Measurements from ENCODE around the gene MAP4K2. TPM values are rescaled to one million over a fixed set of nuclear protein-coding genes. Genes with fewer than 3 reads are reported as not detected.

MAP4K2 gene
- total RNA-seq, 1 donor from 2014 or later = 25.8 TPM

DNA sequence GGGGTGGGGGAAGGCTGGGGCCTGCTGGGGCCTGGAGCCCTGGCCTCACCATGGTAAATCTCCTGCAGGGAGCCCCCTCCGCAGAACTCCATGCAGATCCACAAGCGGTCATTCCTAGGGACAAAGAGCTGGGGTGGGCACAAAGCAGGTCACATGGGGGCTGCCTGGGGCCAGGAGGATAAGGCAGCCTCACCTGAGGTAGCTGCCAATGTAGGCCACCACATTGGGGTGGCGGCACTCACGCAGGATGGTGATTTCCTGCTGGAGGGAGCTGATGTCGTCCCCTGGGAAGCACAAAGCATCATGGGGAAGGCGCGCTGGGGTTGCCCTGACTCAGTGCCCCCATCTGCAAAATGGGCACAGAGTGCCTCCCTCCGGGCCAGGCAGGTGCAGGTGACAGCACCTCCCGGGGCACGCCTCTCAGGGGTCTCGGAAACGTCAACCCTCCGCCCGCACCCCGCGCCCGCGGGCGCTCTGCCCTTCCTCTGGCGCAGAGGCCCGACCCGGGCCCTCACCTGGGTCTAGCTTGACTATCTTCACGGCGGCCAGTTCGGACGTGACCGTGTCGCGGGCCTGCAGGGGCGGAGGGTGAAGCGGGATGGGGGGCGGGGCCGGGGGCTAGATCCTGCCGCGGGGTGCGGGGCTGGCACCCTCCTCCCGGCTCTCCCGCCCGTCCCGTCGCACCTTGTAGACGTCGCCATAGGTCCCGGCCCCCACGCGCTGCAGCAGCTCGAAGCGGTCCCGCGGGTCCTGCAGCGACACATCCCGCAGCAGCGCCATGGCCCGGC, 450 bp downstream of the MAP4K2 start:
- H3K4me3 Mint-ChIP-seq = peak overlapping the region; percentile 65
- DNase-seq (ENCODE audit: low spot score in 2 of 2, unreplicated experiment in 2 of 2) = no peak
- H3K36me3 Mint-ChIP-seq = peaks cover 13% of the 10 kb centered on the region
- H3K4me1 Mint-ChIP-seq = peaks cover 10% of the 10 kb centered on the region
- TF ChIP-seq, protein P1, sequence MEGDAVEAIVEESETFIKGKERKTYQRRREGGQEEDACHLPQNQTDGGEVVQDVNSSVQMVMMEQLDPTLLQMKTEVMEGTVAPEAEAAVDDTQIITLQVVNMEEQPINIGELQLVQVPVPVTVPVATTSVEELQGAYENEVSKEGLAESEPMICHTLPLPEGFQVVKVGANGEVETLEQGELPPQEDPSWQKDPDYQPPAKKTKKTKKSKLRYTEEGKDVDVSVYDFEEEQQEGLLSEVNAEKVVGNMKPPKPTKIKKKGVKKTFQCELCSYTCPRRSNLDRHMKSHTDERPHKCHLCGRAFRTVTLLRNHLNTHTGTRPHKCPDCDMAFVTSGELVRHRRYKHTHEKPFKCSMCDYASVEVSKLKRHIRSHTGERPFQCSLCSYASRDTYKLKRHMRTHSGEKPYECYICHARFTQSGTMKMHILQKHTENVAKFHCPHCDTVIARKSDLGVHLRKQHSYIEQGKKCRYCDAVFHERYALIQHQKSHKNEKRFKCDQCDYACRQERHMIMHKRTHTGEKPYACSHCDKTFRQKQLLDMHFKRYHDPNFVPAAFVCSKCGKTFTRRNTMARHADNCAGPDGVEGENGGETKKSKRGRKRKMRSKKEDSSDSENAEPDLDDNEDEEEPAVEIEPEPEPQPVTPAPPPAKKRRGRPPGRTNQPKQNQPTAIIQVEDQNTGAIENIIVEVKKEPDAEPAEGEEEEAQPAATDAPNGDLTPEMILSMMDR (IDR thresholded peaks at IDR 0.05; ENCODE audit: unreplicated experiment) = no peak
- H3K9me3 Mint-ChIP-seq = no peaks in the 10 kb centered on the region
- H3K27me3 Mint-ChIP-seq (ENCODE audit: low read depth) = no peaks in the 10 kb centered on the region
- no peak overlapping the region for H3K27ac Mint-ChIP-seq

DNA sequence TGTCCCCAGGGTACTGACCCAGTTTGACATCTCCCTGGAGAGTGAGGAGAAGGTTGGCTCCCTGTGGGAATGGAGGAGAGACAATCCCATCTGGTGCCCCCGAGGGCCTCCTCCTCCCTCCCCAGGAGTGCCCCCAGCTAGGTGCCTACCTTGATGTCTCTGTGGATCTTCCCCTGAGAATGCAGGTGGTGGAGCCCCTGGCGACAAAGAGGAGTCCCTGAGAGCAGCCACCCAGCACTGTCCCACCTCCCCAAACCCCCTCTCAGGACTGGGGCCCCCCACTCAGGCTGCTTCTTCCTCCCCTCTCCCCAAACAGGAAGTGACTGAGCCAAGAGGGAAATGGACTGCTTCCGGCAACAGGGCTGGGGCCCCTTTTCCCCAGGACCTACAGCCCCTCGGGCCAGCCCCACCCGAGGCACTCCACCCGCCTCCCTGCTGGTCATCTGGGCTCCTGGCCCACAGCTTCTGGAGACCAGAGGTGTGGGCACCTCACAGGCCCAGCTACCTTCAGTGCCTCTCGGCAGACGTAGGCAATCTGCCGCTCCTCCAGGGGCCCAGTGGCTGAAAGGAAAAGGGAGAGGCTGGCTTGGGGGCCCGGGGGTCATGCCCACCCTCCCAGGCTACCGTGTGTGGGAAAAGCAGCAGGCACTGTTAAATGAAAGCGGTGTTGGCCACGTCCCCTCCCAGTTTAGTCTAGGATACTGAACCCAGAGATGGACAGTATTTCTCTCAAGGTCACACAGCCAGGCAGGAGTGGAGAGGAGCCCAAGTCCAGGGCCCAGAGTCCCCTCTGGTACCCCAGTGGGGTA, 1.2 kb downstream of the MAP4K2 start:
- TF ChIP-seq, protein P1 (IDR thresholded peaks at IDR 0.05; ENCODE audit: unreplicated experiment) = no peak
- no peaks in the 10 kb centered on the region for H3K27me3 Mint-ChIP-seq (ENCODE audit: low read depth)
- peak overlapping the region; percentile 65 for H3K4me3 Mint-ChIP-seq
- no peaks in the 10 kb centered on the region for H3K9me3 Mint-ChIP-seq
- H3K4me1 Mint-ChIP-seq = peaks cover 10% of the 10 kb centered on the region
- peaks cover 10% of the 10 kb centered on the region for H3K36me3 Mint-ChIP-seq
- DNase-seq (ENCODE audit: low spot score in 2 of 2, unreplicated experiment in 2 of 2) = no peak
- peak overlapping the region; percentile 53 for H3K27ac Mint-ChIP-seq

DNA sequence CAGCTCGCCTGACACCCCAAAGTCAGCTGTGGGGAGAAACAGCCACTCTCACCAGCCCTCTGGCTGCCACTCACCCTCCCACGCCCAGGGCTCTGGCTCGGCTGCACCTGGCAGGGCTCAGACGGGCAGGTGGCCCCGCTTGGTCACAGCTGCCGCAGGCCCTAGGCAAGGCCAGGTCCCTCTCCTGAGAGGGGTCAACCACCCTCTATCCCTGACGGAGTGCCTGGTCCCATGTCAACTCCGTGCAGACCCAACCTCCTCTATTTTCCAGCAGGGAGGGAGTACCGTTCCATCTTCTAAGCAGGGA, 1.9 kb downstream of the MAP4K2 start:
- H3K4me1 Mint-ChIP-seq = peaks cover 10% of the 10 kb centered on the region
- H3K9me3 Mint-ChIP-seq = no peaks in the 10 kb centered on the region
- H3K27me3 Mint-ChIP-seq (ENCODE audit: low read depth) = no peaks in the 10 kb centered on the region
- peak overlapping the region; percentile 53 for H3K27ac Mint-ChIP-seq
- H3K36me3 Mint-ChIP-seq = peaks cover 6% of the 10 kb centered on the region
- H3K4me3 Mint-ChIP-seq = peak overlapping the region; percentile 65
- TF ChIP-seq, protein P1 (IDR thresholded peaks at IDR 0.05; ENCODE audit: unreplicated experiment) = no peak
- DNase-seq (ENCODE audit: low spot score in 2 of 2, unreplicated experiment in 2 of 2) = no peak

DNA sequence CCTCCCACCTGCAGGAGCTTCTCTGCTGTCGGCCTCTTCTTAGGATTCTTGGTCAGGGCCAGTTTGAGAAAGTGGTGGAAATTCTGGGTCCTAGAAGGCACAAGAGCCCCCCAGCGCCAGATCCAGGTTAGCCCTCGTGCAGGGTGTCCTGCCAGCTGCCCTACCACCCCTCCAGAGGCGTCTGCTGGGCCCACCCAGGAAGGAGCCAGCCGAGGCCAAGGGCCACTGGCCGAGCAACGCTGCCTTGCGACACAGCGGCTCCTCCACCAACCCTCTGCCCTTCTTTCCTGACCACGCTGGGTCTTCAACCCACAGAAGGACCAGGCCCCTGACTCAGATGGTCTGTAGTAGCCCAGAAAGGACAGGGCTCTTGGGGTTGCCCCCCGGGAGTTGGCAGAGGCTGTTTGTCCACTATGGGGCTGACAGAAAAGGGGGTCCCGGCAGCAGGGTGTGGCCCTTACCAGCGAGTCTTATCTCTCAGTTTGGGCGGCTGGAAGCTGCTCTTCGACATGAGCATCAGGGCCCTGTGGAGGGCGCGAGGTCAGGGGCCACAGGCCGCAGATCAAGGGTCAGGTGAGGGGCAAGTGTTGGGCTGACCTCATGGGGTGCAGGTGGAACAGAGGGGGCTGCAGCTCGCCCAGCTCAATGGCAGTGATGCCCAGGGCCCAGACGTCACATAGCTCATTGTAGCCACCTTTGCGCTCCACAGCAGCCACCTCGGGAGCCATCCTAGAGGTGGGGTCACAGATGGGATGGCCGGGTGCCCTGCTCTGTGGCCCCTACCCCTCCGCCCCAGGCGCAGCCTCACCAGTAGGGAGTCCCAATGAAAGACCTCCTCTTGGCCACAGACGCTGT, 2.5 kb downstream of the MAP4K2 start:
- Mint-ChIP-seq H3K36me3 (peaks cover 5% of the 10 kb centered on the region), H3K4me3 (peak overlapping the region; percentile 65), H3K4me1 (peaks cover 10% of the 10 kb centered on the region), H3K9me3 (no peaks in the 10 kb centered on the region), H3K27ac (peak overlapping the region; percentile 53), H3K27me3 (ENCODE audit: low read depth) (no peaks in the 10 kb centered on the region)
- no peak for DNase-seq (ENCODE audit: low spot score in 2 of 2, unreplicated experiment in 2 of 2)
- TF ChIP-seq, protein P1 (IDR thresholded peaks at IDR 0.05; ENCODE audit: unreplicated experiment) = no peak

DNA sequence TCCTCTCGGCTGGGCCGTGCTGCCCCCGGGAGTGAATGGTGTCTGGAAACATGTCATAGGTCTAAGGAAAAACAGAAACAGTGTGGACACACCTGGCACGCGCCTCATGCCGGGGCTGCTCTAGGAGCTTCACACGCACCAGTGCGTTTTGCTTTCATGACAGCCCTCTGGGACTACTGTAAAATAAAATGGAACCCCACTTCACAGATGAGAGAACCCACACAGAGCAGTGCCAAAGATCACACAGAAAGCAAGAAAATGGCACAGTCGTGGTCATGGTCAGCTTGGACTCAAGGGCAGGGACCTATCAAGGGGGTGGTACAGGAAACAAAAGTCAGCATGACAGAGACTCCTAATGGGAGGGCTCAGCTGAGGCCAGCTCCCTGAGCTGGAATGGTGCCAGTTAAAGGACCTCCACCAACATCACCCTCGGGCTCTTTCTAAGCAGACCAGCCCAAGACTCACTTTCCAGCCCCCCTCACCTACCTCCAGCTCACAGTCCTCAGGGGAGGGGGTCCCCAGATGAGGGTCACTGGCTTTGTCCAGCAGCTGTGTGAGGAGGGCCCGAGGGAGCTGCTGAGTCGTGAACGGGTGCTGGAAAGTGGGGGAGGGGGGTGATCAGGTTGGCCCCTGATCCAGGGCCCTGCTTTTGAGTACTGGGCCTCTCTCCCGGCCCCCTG, 3.3 kb downstream of the MAP4K2 start:
- Mint-ChIP-seq H3K4me1 (peaks cover 10% of the 10 kb centered on the region), H3K4me3 (no peak overlapping the region), H3K27me3 (ENCODE audit: low read depth) (no peaks in the 10 kb centered on the region), H3K27ac (peak overlapping the region; percentile 54), H3K9me3 (no peaks in the 10 kb centered on the region), H3K36me3 (peaks cover 4% of the 10 kb centered on the region)
- no peak for DNase-seq (ENCODE audit: low spot score in 2 of 2, unreplicated experiment in 2 of 2)
- TF ChIP-seq, protein P1 (IDR thresholded peaks at IDR 0.05; ENCODE audit: unreplicated experiment) = no peak

All from mesothelial cell of epicardium (in vitro differentiated cells).